ENCODE results near the gene CCNL2. TPM values are rescaled to one million over a fixed set of nuclear protein-coding genes. Genes with fewer than 3 reads are reported as not detected.

Gene CCNL2
- total RNA-seq, 1 experiment from 2014 or later = 173 TPM

DNA sequence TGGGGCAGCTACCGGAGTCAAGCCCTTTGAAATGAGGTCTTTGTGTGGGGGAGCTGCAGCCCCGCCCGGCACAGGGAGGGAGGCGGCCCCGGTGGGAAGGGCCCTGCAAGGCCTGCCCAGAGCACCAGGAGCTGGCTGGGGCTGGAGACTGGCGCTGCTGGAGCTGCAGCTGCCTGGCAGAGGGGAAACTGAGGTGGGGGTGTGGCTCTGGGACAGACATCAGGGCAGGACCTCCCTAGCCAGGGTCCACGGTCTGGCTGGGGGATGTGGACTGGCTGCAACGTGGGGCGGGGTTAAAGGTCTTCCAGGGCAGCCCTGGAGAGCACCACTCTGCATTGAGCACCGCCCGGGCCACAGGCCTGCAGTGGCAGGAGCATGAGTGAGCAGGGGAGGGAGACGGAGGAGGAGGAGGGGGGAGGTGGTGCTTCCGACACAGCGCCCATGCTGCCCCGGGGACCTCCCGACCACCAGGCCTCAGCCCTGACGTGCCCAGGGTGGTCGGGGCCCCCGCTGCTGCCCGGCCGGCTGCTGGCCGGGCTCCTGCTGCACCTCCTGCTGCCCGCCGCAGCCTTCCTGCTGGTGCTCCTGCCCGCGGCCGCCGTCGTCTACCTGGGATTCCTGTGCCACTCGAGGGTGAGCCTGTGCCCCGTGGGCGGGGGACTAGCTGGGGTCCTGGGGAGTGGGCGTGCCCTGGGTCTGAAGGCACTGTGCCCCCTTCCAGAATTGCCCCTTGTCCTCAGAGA lies 26.8 kb upstream of the CCNL2 start:
- peaks cover 3 to 4% of the 10 kb centered on the region in 2 experiments; a peak in 4 of 5 replicates for H3K9me3 Mint-ChIP-seq
- Histone ChIP-seq H3K18ac (ENCODE audit: insufficient read length, low read depth, low read length) (no peak overlapping the region), H3K14ac (ENCODE audit: insufficient read depth, low read length) (no peak overlapping the region), H2AK5ac (ENCODE audit: insufficient read length, low read length) (no peak overlapping the region), H3K23ac (ENCODE audit: insufficient read length, low read depth, low read length) (no peak overlapping the region), H3K4me1 (ENCODE audit: insufficient read depth, low read length) (peaks cover 5% of the 10 kb centered on the region; the same call in 1 of the 2 replicates), H3K27ac (ENCODE audit: insufficient read length, low read depth, low read length) (no peak overlapping the region), H2BK20ac (ENCODE audit: low read depth, low read length, poor library complexity, severe bottlenecking) (no peak overlapping the region), H3K9me3 (ENCODE audit: control insufficient read depth, low read depth, low read length) (no peaks in the 10 kb centered on the region), H3K4me2 (ENCODE audit: insufficient read depth, insufficient read length, low read length) (no peak overlapping the region), H3K79me1 (ENCODE audit: insufficient read depth, low read depth, low read length, poor library complexity, severe bottlenecking) (no peaks in the 10 kb centered on the region), H2BK5ac (ENCODE audit: insufficient read length, low read length) (no peak overlapping the region), H3K23me2 (ENCODE audit: insufficient read length, low read depth, low read length, poor library complexity, severe bottlenecking) (peaks cover 3% of the 10 kb centered on the region), H3T11ph (ENCODE audit: low read length) (no peak overlapping the region), H4K91ac (ENCODE audit: insufficient read length, low read depth, low read length) (no peak overlapping the region), H3K4ac (ENCODE audit: low read depth, low read length) (no peak overlapping the region), H2BK12ac (ENCODE audit: insufficient read length, low read depth, low read length) (no peak overlapping the region), H3K79me2 (ENCODE audit: insufficient read depth, low read length) (no peaks in the 10 kb centered on the region), H2AFZ (ENCODE audit: low read length) (no peak overlapping the region), H2BK120ac (ENCODE audit: low read depth, low read length, poor library complexity, severe bottlenecking) (no peak overlapping the region), H2BK15ac (ENCODE audit: low read depth, low read length) (no peak overlapping the region), H4K20me1 (ENCODE audit: control insufficient read depth, insufficient read depth, insufficient read length) (no peaks in the 10 kb centered on the region), H4K5ac (ENCODE audit: insufficient read length, low read depth, low read length) (no peak overlapping the region), H4K8ac (replicated peaks; ENCODE audit: insufficient read length, low read depth, low read length) (no peak overlapping the region), H3K56ac (ENCODE audit: insufficient read length, low read depth, low read length) (no peak overlapping the region), H3K27me3 (ENCODE audit: insufficient read depth, low read length) (no peaks in the 10 kb centered on the region), H3K9ac (ENCODE audit: extremely low read depth, insufficient read length, low read length) (no peak overlapping the region)
- peaks cover 31 to 52% of the 10 kb centered on the region in 2 experiments for H3K4me1 Mint-ChIP-seq
- H3K36me3 Mint-ChIP-seq (ENCODE audit: insufficient read depth in 1 of 3, low read depth in 3 of 3) = peaks cover 3 to 5% (median 4%) of the 10 kb centered on the region in 3 experiments; a peak in 6 of 7 replicates
- H3K27ac Mint-ChIP-seq = peak overlapping the region in 2 of 3 experiments; percentile 29 to 82; a peak in 1 of 7 replicates
- no peak for TF ChIP-seq CTCF (conservative IDR thresholded peaks at IDR 0.05)
- H3K4me3 Mint-ChIP-seq = peak overlapping the region; percentile 17 to 66; a peak in 3 of 5 replicates
- H3K27me3 Mint-ChIP-seq (ENCODE audit: low read depth) = no peaks in the 10 kb centered on the region
- DNase-seq = peak; percentile 75
- WGBS (ENCODE audit: extremely low coverage, insufficient read length, low lambda C conversion rate) = no CpG with 5 or more reads among the region's 33 CpGs
